MCF 10A (cell line): ENCODE data around the gene LINGO3. TPM values are rescaled to one million over a fixed set of nuclear protein-coding genes. Genes with fewer than 3 reads are reported as not detected.
"Not testable (repeated sequence)": the region's sequence is repeated elsewhere in the genome, so short reads cannot be mapped to it uniquely, and the experiment has no call there.

Source experiments
- BruUV-seq: library from RNA; stranded (reverse); fragments of 400-500 nt; replicated peaks from 2 replicates; lab custom pipeline; 2021; lab: Mats Ljungman, UMichigan
- CTCF ChIA-PET: fragments of 300-600 bp; sonication (Branson Sonifier 250); formaldehyde crosslinking; extraction: SDS; loops from one replicate; lab custom pipeline; 2021; ENCODE audit warnings: antibody characterized with exemption, inconsistent platforms; lab: Yijun Ruan, JAX
- POLR2A ChIA-PET: fragments of 300-600, 350-650 bp; sonication (Branson Sonifier 250); formaldehyde crosslinking; extraction: SDS; loops from one replicate; lab custom pipeline; 2020; ENCODE audit warnings: antibody characterized with exemption, inconsistent platforms; lab: Yijun Ruan, JAX
- DNase-seq: peaks from one replicate; pipeline ENCODE4 v3.0.0-alpha.2; 2018; ENCODE audit not compliant: unreplicated experiment
- H3K27ac Mint-ChIP-seq: one replicate; pipeline ENCODE4 v1.8.0; 2022; ENCODE audit warnings: mild to moderate bottlenecking, low read depth, mixed read lengths; ENCODE audit not compliant: unreplicated experiment
- H3K27me3 Mint-ChIP-seq: one replicate; pipeline ENCODE4 v1.8.0; 2022; ENCODE audit warnings: mixed read lengths; ENCODE audit not compliant: insufficient read depth, unreplicated experiment
- H3K36me3 Mint-ChIP-seq: one replicate; pipeline ENCODE4 v1.8.0; 2022; ENCODE audit warnings: mild to moderate bottlenecking, moderate library complexity, mixed read lengths; ENCODE audit not compliant: insufficient read depth, unreplicated experiment
- H3K4me1 Mint-ChIP-seq: one replicate; pipeline ENCODE4 v1.8.0; 2022; ENCODE audit warnings: mixed read lengths; ENCODE audit not compliant: insufficient read depth, unreplicated experiment
- H3K4me3 Mint-ChIP-seq: one replicate; pipeline ENCODE4 v1.8.0; 2022; ENCODE audit warnings: mild to moderate bottlenecking, moderate library complexity, mixed read lengths; ENCODE audit not compliant: unreplicated experiment
- H3K9me3 Mint-ChIP-seq: one replicate; pipeline ENCODE4 v1.8.0; 2022; ENCODE audit warnings: mixed read lengths; ENCODE audit not compliant: unreplicated experiment
- CTCF ChIP-seq: fragments of 200-600 bp; IDR thresholded peaks from one replicate; pipeline ENCODE4 v1.8.0; 2022; ENCODE audit warnings: antibody characterized with exemption, mild to moderate bottlenecking; ENCODE audit not compliant: unreplicated experiment
- intact Hi-C: fragments of 100-400 bp; cut with micrococcal nuclease; formaldehyde crosslinking; loops from 2 replicates; pipeline ENCODE4 v1.14.1; 2022
- total RNA-seq: library from RNA; stranded (reverse); gene quantifications from 2 replicates; pipeline ENCODE4 v1.2.3, GENCODE V29; 2022

The LINGO3 gene
- total RNA-seq, 1 experiment from 2014 or later, result not detected

- Mint-ChIP-seq H3K4me3 (no peak within 1 kb of the TSS), H3K36me3 (peaks cover 12% of the 10 kb centered on the region), H3K4me1 (no peaks in the 10 kb centered on the region), H3K9me3 (no peaks in the 10 kb centered on the region), H3K27me3 (no peaks in the 10 kb centered on the region), H3K27ac (no peak within 1 kb of the TSS)
- no peak for TF ChIP-seq CTCF
- intact Hi-C loops, result no loop called here
- CTCF ChIA-PET, result interaction anchor here (0.6 to 0.8 kb wide), 2 partner anchors 110 to 167 kb away, joined by 3 to 4 read pairs; no protein-coding TSS in a partner anchor
- BruUV-seq, result no TSS peak
- no peak for DNase-seq
- POLR2A ChIA-PET, result no interaction called here
Observed at GRCh38 chr19:2282062-2282861, 25.7 kb downstream of the LINGO3 start, which contains the start of gene PEAK3. Gene PEAK3, minus strand, starts transcription at chr19:2282175. Its CDS starts 1,244 bp downstream, at chr19:2280931.

GRCh38 chr19:2281265-2282061, 26.5 kb downstream of the LINGO3 start:
- H3K27me3 Mint-ChIP-seq, DNase-seq, H3K9me3 Mint-ChIP-seq, POLR2A ChIA-PET, H3K4me1 Mint-ChIP-seq, H3K4me3 Mint-ChIP-seq, intact Hi-C loops, H3K27ac Mint-ChIP-seq, CTCF ChIA-PET, BruUV-seq: not testable (repeated sequence)
- peaks cover 15% of the 10 kb centered on the region for H3K36me3 Mint-ChIP-seq

- H3K36me3 Mint-ChIP-seq, result peaks cover 15% of the 10 kb centered on the region
- CTCF ChIA-PET, result no interaction called here
- H3K4me3 Mint-ChIP-seq, result no peak overlapping the region
- intact Hi-C loops, result no loop called here
- POLR2A ChIA-PET, result interaction anchor here (1.0 kb wide), 1 partner anchor 13 kb away, joined by 3 read pairs; no protein-coding TSS in a partner anchor
- H3K27ac Mint-ChIP-seq, result no peak overlapping the region
- no TSS peak for BruUV-seq
- H3K27me3 Mint-ChIP-seq, result no peaks in the 10 kb centered on the region
- no peaks in the 10 kb centered on the region for H3K4me1 Mint-ChIP-seq
- no peak for DNase-seq
- TF ChIP-seq CTCF, result no peak
- no peaks in the 10 kb centered on the region for H3K9me3 Mint-ChIP-seq
Observed at GRCh38 chr19:2280633-2281264, 27.2 kb downstream of the LINGO3 start.

- no peak for DNase-seq
- ChIA-PET CTCF (no interaction called here), POLR2A (interaction anchor here (1.2 kb wide), 1 partner anchor 9 kb away, joined by 3 read pairs; no protein-coding TSS in a partner anchor)
- no peak overlapping the region for H3K27ac Mint-ChIP-seq
- H3K9me3 Mint-ChIP-seq, result no peaks in the 10 kb centered on the region
- H3K27me3 Mint-ChIP-seq, result no peaks in the 10 kb centered on the region
- no peak for TF ChIP-seq CTCF
- H3K36me3 Mint-ChIP-seq, result peaks cover 29% of the 10 kb centered on the region
- no peak overlapping the region for H3K4me3 Mint-ChIP-seq
- intact Hi-C loops, result loop anchor here (10.0 kb wide), 1 partner anchor 336 kb away; no protein-coding TSS in a partner anchor
- H3K4me1 Mint-ChIP-seq, result peaks cover 6% of the 10 kb centered on the region
- BruUV-seq, result no TSS peak
Observed at GRCh38 chr19:2278459-2279158, 29.3 kb downstream of the LINGO3 start.
